K562 (cell line): Measurements from ENCODE around the gene CPT1C. TPM values are rescaled to one million over a fixed set of nuclear protein-coding genes. Genes with fewer than 3 reads are reported as not detected.

Experiments
- ATAC-seq: fragments of 200-7000 bp; cut with Tn5 transposase; 3 replicates; pipeline ENCODE4 v1.9.1; 2020; ENCODE audit warnings: moderate library complexity
- BruUV-seq: library from RNA; stranded (reverse); fragments of 400-500 nt; replicated peaks from 2 replicates; lab custom pipeline; 2021; lab: Mats Ljungman, UMichigan
- CTCF ChIA-PET: fragments of 300-600 bp; formaldehyde crosslinking; extraction: SDS; loops from one replicate; lab custom pipeline; 2021; ENCODE audit warnings: low intra/inter-chr PET ratio; lab: Yijun Ruan, JAX
- POLR2A ChIA-PET: fragments of 300-600, 350-650 bp; sonication (Branson Sonifier 250); formaldehyde crosslinking; extraction: SDS; loops from one replicate; lab custom pipeline; 2021; ENCODE audit warnings: antibody characterized with exemption, inconsistent platforms; lab: Yijun Ruan, JAX
- DNase-seq, 4 experiments: peaks; one replicate each; pipeline versions ENCODE4 v3.0.0 to v3.0.0-alpha.2; 2011 to 2018; ENCODE audit warnings: low spot score in 3 of 4, mixed read lengths in 3 of 4; ENCODE audit errors: extremely low read depth in 1 of 4
- FAIRE-seq: peaks from 2 replicates; lab custom pipeline; 2011; peaks lifted over from hg19 to GRCh38; lab: Jason Lieb, UNC
- H2AFZ ChIP-seq: 2 replicates; pipeline ENCODE4 v1.6.0; 2011; ENCODE audit warnings: low read depth, low read length, control low read depth, inconsistent platforms
- H3K27ac ChIP-seq: fragments of 200-600 bp; 3 replicates; pipeline ENCODE4 v1.8.0; 2011; ENCODE audit warnings: low read depth, mild to moderate bottlenecking, control low read depth, inconsistent platforms, low read length, moderate library complexity, mixed read lengths; ENCODE audit errors: extremely low read depth
- H3K27me3 ChIP-seq, 2 experiments: fragments of 300-600 bp in 1 of 2; 2 replicates in 1 of 2; 3 replicates in 1 of 2; pipeline versions ENCODE4 v1.6.0 to v1.8.0; 2011; ENCODE audit warnings: inconsistent platforms in 2 of 2, low read length in 2 of 2, mild to moderate bottlenecking in 1 of 2, mixed read lengths in 1 of 2, moderate library complexity in 1 of 2; ENCODE audit not compliant: control insufficient read depth in 2 of 2, insufficient read depth in 2 of 2
- H3K36me3 ChIP-seq: fragments of 300-600 bp; 3 replicates; pipeline ENCODE4 v1.8.0; 2011; ENCODE audit warnings: mild to moderate bottlenecking, low read length, inconsistent platforms; ENCODE audit not compliant: control insufficient read depth, insufficient read depth
- H3K4me1 ChIP-seq, 2 experiments: fragments of 200-600 bp in 1 of 2; replicated peaks in 1 of 2; 2 replicates in 1 of 2; 3 replicates in 1 of 2; pipeline versions ENCODE4 v1.5.1 to v1.8.0; 2011; ENCODE audit warnings: inconsistent platforms in 2 of 2, low read length in 2 of 2, mild to moderate bottlenecking in 1 of 2, mixed read lengths in 1 of 2, moderate library complexity in 1 of 2; ENCODE audit not compliant: control insufficient read depth in 2 of 2, insufficient read depth in 2 of 2
- H3K4me2 ChIP-seq: 2 replicates; pipeline ENCODE4 v1.6.1; 2011; ENCODE audit warnings: low read length, control low read depth, inconsistent platforms, mixed read lengths; ENCODE audit not compliant: insufficient read depth
- H3K4me3 ChIP-seq: fragments of 200-600 bp; sonication (generic), shearing (Covaris generic); 2 replicates; pipeline ENCODE4 v1.5.1; 2016; ENCODE audit warnings: control low read depth, inconsistent platforms
- H3K79me2 ChIP-seq: fragments of 200-600 bp; 3 replicates; pipeline ENCODE4 v1.8.0; 2011; ENCODE audit warnings: low read length, inconsistent platforms; ENCODE audit not compliant: control insufficient read depth, insufficient read depth
- H3K9ac ChIP-seq, 2 experiments: 2 replicates each; pipeline versions ENCODE4 v1.6.0 to v1.6.1; 2011; ENCODE audit warnings: low read depth in 2 of 2, low read length in 2 of 2, control low read depth in 1 of 2, inconsistent platforms in 1 of 2, mild to moderate bottlenecking in 1 of 2, mixed read lengths in 1 of 2; ENCODE audit not compliant: insufficient read depth in 1 of 2
- H3K9me1 ChIP-seq: one replicate; pipeline ENCODE4 v1.6.0; 2011; ENCODE audit warnings: inconsistent platforms, mild to moderate bottlenecking, low read length, moderate library complexity; ENCODE audit not compliant: control insufficient read depth, insufficient read depth
- H3K9me3 ChIP-seq: replicated peaks from 2 replicates; pipeline ENCODE4 v1.5.1; 2011; ENCODE audit warnings: low read depth, low read length, inconsistent platforms; ENCODE audit not compliant: control insufficient read depth, insufficient read depth
- H4K20me1 ChIP-seq: replicated peaks from 2 replicates; pipeline ENCODE4 v1.6.1; 2011; ENCODE audit warnings: low read length, inconsistent platforms, mixed read lengths; ENCODE audit not compliant: control insufficient read depth, insufficient read depth
- CREBBP ChIP-seq: IDR thresholded peaks from one replicate; pipeline ENCODE4 v1.6.1; 2012; ENCODE audit warnings: low read depth, mild to moderate bottlenecking, control low read depth, inconsistent platforms, low read length
- MBD2 ChIP-seq: sonication (generic); IDR thresholded peaks from 2 replicates; pipeline ENCODE4 v1.6.1; 2016; ENCODE audit warnings: low read depth, borderline replicate concordance
- NR2C1 ChIP-seq, 2 experiments: fragments of 450-650 bp; IDR thresholded peaks; 2 replicates each; pipeline ENCODE4 v1.6.1; 2017; ENCODE audit warnings: mild to moderate bottlenecking in 2 of 2, antibody characterized with exemption in 1 of 2, inconsistent platforms in 1 of 2, missing compliant biosample characterization in 1 of 2, missing genetic modification characterization in 1 of 2
- POLR2G ChIP-seq: fragments of 200-400 bp; formaldehyde crosslinking; IDR thresholded peaks from 2 replicates; pipeline ENCODE4 v1.6.1; 2017; ENCODE audit warnings: low read depth, mild to moderate bottlenecking, antibody characterized with exemption, low read length, moderate library complexity
- RBFOX2 ChIP-seq: fragments of 200-400 bp; formaldehyde crosslinking; IDR thresholded peaks from 2 replicates; pipeline ENCODE4 v1.6.1; 2017; ENCODE audit warnings: low read depth, mild to moderate bottlenecking, low read length, moderate library complexity
- SIN3B ChIP-seq: fragments of 450-650 bp; IDR thresholded peaks from 2 replicates; pipeline ENCODE4 v1.6.1; 2017; ENCODE audit warnings: low read depth, mild to moderate bottlenecking, moderate library complexity
- TAF1 ChIP-seq: IDR thresholded peaks from 2 replicates; pipeline ENCODE4 v1.6.1; 2011; ENCODE audit warnings: mild to moderate bottlenecking, low read length, moderate library complexity; ENCODE audit not compliant: insufficient read depth, control insufficient read depth, severe bottlenecking; ENCODE audit errors: extremely low read depth
- ZNF143 ChIP-seq: sonication (generic); formaldehyde crosslinking; IDR thresholded peaks from 2 replicates; pipeline ENCODE4 v1.9.0; 2022; ENCODE audit warnings: mild to moderate bottlenecking, missing genetic modification reagents
- WGBS: fragments of 100-300 bp; shearing (Covaris generic); methylation state at CpG from one replicate; pipeline ENCODE4 v1.1.6; 2016; ENCODE audit warnings: low coverage, mixed read lengths; ENCODE audit not compliant: insufficient coverage; ENCODE audit errors: missing lambda C conversion rate; 5-methylcytosine and 5-hydroxymethylcytosine counted together
- in situ Hi-C: fragments of 300-500 bp; cut with MboI; formaldehyde crosslinking; loops from 4 replicates; pipeline ENCODE4 v1.15.0; 2018; ENCODE audit warnings: inconsistent platforms, mixed read lengths
- intact Hi-C: fragments of 100-400 bp; cut with micrococcal nuclease; formaldehyde crosslinking; loops from 2 replicates; pipeline ENCODE4 v1.14.2; 2022
- polyA plus RNA-seq, 8 experiments: library from polyadenylated mRNA; depleted of rRNA in 4 of 8; stranded (reverse) in 5 of 8; unstranded in 3 of 8; fragments of >200 nt; fragmentation: Nextera tagmentation in 2 of 8; fragmentation: Illumina TruSeq in 1 of 8; extraction: Ambion mirVana in 2 of 8; extraction: Trizol in 1 of 8; gene quantifications; 2 replicates each; pipeline versions ENCODE4 v1.2.1 to v1.2.3, GENCODE V29; 2011 to 2014; ENCODE audit warnings: inconsistent platforms in 1 of 8, missing spikeins in 1 of 8
- total RNA-seq, 7 experiments: library from RNA; depleted of rRNA in 6 of 7; stranded (reverse); fragments of >200 nt in 6 of 7; fragmentation: Illumina TruSeq in 2 of 7; extraction: Trizol in 2 of 7; gene quantifications; 2 replicates each; pipeline versions ENCODE4 v1.2.1 to v1.2.3, GENCODE V29; 2011 to 2021; ENCODE audit warnings: low replicate concordance in 1 of 7

Gene CPT1C
- total and polyA plus RNA-seq, 9 of the 15 experiments (the other 6 are each of a cell fraction or from before 2014, with no cell fraction given): 1.9 to 12.3 (median 3.0) TPM

GRCh38 chr19:49645995-49646394 lies 44.9 kb upstream of the CPT1C start:
- Histone ChIP-seq H3K27me3 (no peaks in the 10 kb centered on the region), H3K9me1 (no peaks in the 10 kb centered on the region), H3K27ac (no peak overlapping the region), H3K4me2 (no peak overlapping the region), H3K79me2 (peaks cover 45% of the 10 kb centered on the region), H3K36me3 (peaks cover 66% of the 10 kb centered on the region; the same call in 2 of the 3 replicates), H4K20me1 (no peaks in the 10 kb centered on the region), H3K9me3 (no peaks in the 10 kb centered on the region), H3K9ac (peak overlapping the region in 1 of 2 experiments; percentile 80; a peak in 1 of 4 replicates), H2AFZ (no peak overlapping the region), H3K4me1 (peaks cover 17 to 26% of the 10 kb centered on the region in 2 experiments; a peak in 4 of 5 replicates), H3K4me3 (no peak overlapping the region)
- TF ChIP-seq CREBBP: no peak
- no peak for TF ChIP-seq TAF1
- TF ChIP-seq RBFOX2: 0 out of 2 replicates have a peak, but pooled peaks have one; percentile 3
- TF ChIP-seq NR2C1 (IDR thresholded peaks at IDR 0.05): no peak
- no peak for TF ChIP-seq NR2C1 (tag; IDR thresholded peaks at IDR 0.05)
- no peak for TF ChIP-seq SIN3B
- CTCF ChIA-PET: no interaction called here
- 94% methylated on average over 13 of the region's 13 CpGs for WGBS
- DNase-seq: no peak
- FAIRE-seq: no peak
- POLR2A ChIA-PET: interaction anchor here (1.1 kb wide), 1 partner anchor 12 kb away, joined by 3 read pairs; no protein-coding TSS in a partner anchor
- ATAC-seq: no peak
- intact Hi-C loops: no loop called here
- BruUV-seq: no TSS peak
- in situ Hi-C loops: no loop called here

GRCh38 chr19:49646586-49646985 lies 44.3 kb upstream of the CPT1C start:
- Histone ChIP-seq H3K4me1 (peaks cover 17 to 22% of the 10 kb centered on the region in 2 experiments; a peak in 4 of 5 replicates), H3K9me3 (no peaks in the 10 kb centered on the region; the same call in 1 of the 2 replicates), H3K4me2 (no peak overlapping the region), H3K79me2 (peaks cover 39% of the 10 kb centered on the region), H3K27me3 (no peaks in the 10 kb centered on the region), H3K27ac (no peak overlapping the region), H3K36me3 (peaks cover 70% of the 10 kb centered on the region; the same call in 2 of the 3 replicates), H2AFZ (no peak overlapping the region)
- intact Hi-C loops: no loop called here
- no TSS peak for BruUV-seq
- FAIRE-seq (no peak), ATAC-seq (no peak)
- 96% methylated on average over 16 of the region's 17 CpGs for WGBS
- TF ChIP-seq ZNF143 (CRISPR knock-in tag) (no peak), POLR2G (0 out of 2 replicates have a peak, but pooled peaks have one; percentile 39), MBD2 (no peak)
- TF ChIP-seq, all 486 proteins: peak for 1
- CTCF ChIA-PET: interaction anchor here (0.5 kb wide), 1 partner anchor 57 kb away, joined by 3 read pairs; no protein-coding TSS in a partner anchor
- POLR2A ChIA-PET: interaction anchor here (0.6 to 1.1 kb wide), 2 partner anchors 9 to 12 kb away, joined by 3 to 4 read pairs; no protein-coding TSS in a partner anchor
- in situ Hi-C loops: no loop called here
- DNase-seq: no peak
- Histone ChIP-seq H3K4me3 (no peak overlapping the region), H3K9ac (peak overlapping the region in 1 of 2 experiments; percentile 40; a peak in 1 of 4 replicates), H3K9me1 (no peaks in the 10 kb centered on the region), H4K20me1 (no peaks in the 10 kb centered on the region)
